ENCODE measurements around the gene MRPS11. TPM values are rescaled to one million over a fixed set of nuclear protein-coding genes. Genes with fewer than 3 reads are reported as not detected.
A peak's percentile ranks its signal among the peaks of the same experiment; 100 is the strongest.

Gene MRPS11
- total and polyA plus RNA-seq, 9 of the 15 experiments (the other 6 are each of a cell fraction or from before 2014, with no cell fraction given): 28.3 to 83.2 (median 53.1) TPM

DNA sequence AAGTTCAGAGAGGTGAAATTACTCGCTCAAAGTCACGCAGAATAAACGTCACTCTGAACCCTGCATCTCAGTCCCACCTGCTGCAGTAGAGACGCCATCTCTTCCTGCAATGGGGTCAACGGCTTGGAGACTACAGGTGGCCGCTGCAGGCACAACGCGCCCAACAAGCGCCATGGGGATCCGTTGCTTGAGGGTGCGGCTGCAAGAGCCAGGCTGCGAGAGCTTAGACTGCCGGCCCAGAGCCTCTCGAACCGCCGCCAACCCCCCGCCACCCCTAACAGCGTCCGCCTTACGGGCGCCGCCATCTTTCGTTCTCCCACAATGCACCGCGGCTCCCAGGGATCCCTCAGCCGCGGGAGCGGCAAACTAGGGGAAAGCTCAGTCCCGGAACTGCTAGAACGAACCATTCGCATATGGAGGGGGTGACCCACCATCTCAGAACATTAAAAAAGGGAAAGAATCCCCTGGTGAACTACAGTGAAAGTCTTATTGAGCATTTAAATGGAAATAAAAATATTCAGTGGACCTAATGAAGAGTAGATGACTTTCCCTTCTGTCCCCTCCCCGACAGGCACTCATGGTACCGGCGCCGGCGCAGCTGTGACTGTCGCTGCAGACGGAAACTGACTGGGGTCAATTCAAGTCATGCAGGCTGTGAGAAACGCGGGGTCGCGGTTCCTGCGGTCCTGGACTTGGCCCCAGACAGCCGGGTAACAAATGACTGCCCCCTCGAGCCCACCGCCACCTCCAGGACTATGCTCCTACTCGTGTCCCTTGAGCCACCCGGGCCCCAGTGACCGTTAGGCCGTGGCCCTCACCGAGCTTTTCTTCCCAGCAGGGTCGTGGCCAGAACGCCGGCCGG lies at the start of gene MRPS11, which contains the start of gene MRPL46 (continued):
- TF ChIP-seq, protein P1, sequence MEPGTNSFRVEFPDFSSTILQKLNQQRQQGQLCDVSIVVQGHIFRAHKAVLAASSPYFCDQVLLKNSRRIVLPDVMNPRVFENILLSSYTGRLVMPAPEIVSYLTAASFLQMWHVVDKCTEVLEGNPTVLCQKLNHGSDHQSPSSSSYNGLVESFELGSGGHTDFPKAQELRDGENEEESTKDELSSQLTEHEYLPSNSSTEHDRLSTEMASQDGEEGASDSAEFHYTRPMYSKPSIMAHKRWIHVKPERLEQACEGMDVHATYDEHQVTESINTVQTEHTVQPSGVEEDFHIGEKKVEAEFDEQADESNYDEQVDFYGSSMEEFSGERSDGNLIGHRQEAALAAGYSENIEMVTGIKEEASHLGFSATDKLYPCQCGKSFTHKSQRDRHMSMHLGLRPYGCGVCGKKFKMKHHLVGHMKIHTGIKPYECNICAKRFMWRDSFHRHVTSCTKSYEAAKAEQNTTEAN (CRISPR knock-in tag; IDR thresholded peaks at IDR 0.05): 0 out of 2 replicates have a peak, but pooled peaks have one; percentile 75
- TF ChIP-seq ZKSCAN3 (CRISPR knock-in tag; IDR thresholded peaks at IDR 0.05): no peak
- peak; percentile 36; the same call in 1 of the 2 replicates for TF ChIP-seq NBN (IDR thresholded peaks at IDR 0.05; ENCODE audit: low read depth)
- peak; percentile 76 for TF ChIP-seq ELF2 (CRISPR knock-in tag; IDR thresholded peaks at IDR 0.05)
- TF ChIP-seq, protein P2, sequence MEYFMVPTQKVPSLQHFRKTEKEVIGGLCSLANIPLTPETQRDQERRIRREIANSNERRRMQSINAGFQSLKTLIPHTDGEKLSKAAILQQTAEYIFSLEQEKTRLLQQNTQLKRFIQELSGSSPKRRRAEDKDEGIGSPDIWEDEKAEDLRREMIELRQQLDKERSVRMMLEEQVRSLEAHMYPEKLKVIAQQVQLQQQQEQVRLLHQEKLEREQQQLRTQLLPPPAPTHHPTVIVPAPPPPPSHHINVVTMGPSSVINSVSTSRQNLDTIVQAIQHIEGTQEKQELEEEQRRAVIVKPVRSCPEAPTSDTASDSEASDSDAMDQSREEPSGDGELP (CRISPR knock-in tag; IDR thresholded peaks at IDR 0.05; ENCODE audit: borderline replicate concordance): peak; percentile 99
- no peak for TF ChIP-seq ZNF384 (IDR thresholded peaks at IDR 0.05; ENCODE audit: low read depth, low read length)
- 0 out of 2 replicates have a peak, but pooled peaks have one; percentile 21 for TF ChIP-seq ZNF584 (CRISPR knock-in tag; IDR thresholded peaks at IDR 0.05; ENCODE audit: low read depth)
- TF ChIP-seq NR2C2 (CRISPR knock-in tag; IDR thresholded peaks at IDR 0.05): no peak
- TF ChIP-seq NR2C2 (tag; IDR thresholded peaks at IDR 0.05): peak; percentile 87
- TF ChIP-seq, protein P3, sequence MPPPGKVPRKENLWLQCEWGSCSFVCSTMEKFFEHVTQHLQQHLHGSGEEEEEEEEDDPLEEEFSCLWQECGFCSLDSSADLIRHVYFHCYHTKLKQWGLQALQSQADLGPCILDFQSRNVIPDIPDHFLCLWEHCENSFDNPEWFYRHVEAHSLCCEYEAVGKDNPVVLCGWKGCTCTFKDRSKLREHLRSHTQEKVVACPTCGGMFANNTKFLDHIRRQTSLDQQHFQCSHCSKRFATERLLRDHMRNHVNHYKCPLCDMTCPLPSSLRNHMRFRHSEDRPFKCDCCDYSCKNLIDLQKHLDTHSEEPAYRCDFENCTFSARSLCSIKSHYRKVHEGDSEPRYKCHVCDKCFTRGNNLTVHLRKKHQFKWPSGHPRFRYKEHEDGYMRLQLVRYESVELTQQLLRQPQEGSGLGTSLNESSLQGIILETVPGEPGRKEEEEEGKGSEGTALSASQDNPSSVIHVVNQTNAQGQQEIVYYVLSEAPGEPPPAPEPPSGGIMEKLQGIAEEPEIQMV (tag; conservative IDR thresholded peaks at IDR 0.05; ENCODE audit: low read depth): peak; percentile 69; the same call in 1 of the 2 replicates
- TF ChIP-seq, protein P4, sequence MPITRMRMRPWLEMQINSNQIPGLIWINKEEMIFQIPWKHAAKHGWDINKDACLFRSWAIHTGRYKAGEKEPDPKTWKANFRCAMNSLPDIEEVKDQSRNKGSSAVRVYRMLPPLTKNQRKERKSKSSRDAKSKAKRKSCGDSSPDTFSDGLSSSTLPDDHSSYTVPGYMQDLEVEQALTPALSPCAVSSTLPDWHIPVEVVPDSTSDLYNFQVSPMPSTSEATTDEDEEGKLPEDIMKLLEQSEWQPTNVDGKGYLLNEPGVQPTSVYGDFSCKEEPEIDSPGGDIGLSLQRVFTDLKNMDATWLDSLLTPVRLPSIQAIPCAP (CRISPR knock-in tag; IDR thresholded peaks at IDR 0.05; ENCODE audit: borderline replicate concordance): no peak
- TF ChIP-seq HNRNPUL1 (IDR thresholded peaks at IDR 0.05; ENCODE audit: low read length): no peak
- no peak for TF ChIP-seq MCM3 (IDR thresholded peaks at IDR 0.05)
- TF ChIP-seq GABPB1 (CRISPR knock-in tag; IDR thresholded peaks at IDR 0.05): peak; percentile 79
- peak; percentile 41 to 80; a peak in 3 of 4 replicates for TF ChIP-seq ARNT (IDR thresholded peaks at IDR 0.05)
- TF ChIP-seq HEY1 (CRISPR knock-in tag; IDR thresholded peaks at IDR 0.05; ENCODE audit: borderline replicate concordance): no peak
- TF ChIP-seq POLR2A (conservative IDR thresholded peaks at IDR 0.05): peak; percentile 87

Measured in K562 (cell line).